Breast epithelium (tissue), 3 donors: ENCODE data around the gene DEAF1.

Source experiments
- POLR2A ChIP-seq: fragments of 450-650 bp; IDR thresholded peaks from one replicate; pipeline ENCODE4 v1.6.1; 2016; ENCODE audit warnings: antibody characterized with exemption, mild to moderate bottlenecking, moderate library complexity
- POLR2AphosphoS5 ChIP-seq, 3 donors: sonication (generic); formaldehyde crosslinking; IDR thresholded peaks; one replicate each; pipeline ENCODE4 v1.6.1; 2017; ENCODE audit warnings: antibody characterized with exemption in 3 of 3
- TF ChIP-seq, protein P1 (sequence below), 3 donors: fragments of 450-650 bp; IDR thresholded peaks; one replicate each; pipeline ENCODE4 v1.5.1; 2016 to 2017; ENCODE audit warnings: antibody characterized with exemption in 3 of 3, mild to moderate bottlenecking in 3 of 3, moderate library complexity in 3 of 3

DNA sequence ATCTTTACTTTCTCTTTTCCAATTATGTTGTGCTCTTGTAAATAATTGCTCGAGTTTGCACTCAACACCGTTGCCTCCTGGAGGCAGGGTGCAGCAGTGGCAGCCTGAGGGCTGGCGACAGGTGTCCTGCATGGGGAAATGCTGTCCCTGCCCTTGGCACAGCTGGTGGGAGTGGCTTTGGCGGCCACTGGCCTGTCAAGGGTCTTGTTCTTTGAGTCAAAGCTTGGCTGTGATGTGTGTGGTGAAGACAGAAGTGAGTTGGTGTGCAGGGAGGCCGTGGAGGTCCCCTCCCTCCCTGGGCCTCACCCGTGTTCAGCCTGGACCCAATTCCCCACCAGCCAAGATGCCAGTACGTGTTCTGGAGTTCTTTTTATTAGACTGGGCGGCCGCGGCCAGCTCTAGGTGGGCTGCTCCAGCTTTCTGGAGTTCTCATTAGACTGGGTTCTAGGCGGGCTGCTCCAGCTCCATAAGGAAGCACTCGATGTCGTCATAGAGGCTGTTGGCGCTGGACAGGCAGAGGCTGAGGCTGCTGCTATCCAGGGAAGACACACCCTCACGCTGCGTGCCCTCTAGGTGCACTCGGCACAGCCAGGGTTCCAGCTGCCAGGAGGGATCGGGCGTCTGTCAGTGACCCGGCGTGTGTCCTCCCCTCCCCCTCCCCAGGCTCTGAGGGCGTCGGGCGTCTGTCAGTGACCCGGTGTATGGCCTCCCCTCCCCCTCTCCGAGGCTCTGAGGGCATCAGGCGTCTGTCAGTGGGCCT, 82.6 kb downstream of the DEAF1 start:
- TF ChIP-seq, protein P1, sequence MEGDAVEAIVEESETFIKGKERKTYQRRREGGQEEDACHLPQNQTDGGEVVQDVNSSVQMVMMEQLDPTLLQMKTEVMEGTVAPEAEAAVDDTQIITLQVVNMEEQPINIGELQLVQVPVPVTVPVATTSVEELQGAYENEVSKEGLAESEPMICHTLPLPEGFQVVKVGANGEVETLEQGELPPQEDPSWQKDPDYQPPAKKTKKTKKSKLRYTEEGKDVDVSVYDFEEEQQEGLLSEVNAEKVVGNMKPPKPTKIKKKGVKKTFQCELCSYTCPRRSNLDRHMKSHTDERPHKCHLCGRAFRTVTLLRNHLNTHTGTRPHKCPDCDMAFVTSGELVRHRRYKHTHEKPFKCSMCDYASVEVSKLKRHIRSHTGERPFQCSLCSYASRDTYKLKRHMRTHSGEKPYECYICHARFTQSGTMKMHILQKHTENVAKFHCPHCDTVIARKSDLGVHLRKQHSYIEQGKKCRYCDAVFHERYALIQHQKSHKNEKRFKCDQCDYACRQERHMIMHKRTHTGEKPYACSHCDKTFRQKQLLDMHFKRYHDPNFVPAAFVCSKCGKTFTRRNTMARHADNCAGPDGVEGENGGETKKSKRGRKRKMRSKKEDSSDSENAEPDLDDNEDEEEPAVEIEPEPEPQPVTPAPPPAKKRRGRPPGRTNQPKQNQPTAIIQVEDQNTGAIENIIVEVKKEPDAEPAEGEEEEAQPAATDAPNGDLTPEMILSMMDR (IDR thresholded peaks at IDR 0.05): no peak
- TF ChIP-seq POLR2AphosphoS5 (IDR thresholded peaks at IDR 0.05) (no peak), POLR2A (no peak)
